Tibial nerve (tissue), 4 donors: Measurements from ENCODE around the gene JADE2. TPM values are rescaled to one million over a fixed set of nuclear protein-coding genes. Genes with fewer than 3 reads are reported as not detected.

Source experiments
- DNase-seq, 2 donors: peaks; one replicate each; pipeline ENCODE4 v3.0.0-alpha.2; 2019; ENCODE audit warnings: low spot score in 2 of 2
- H3K27ac ChIP-seq, 4 donors: fragments of 200-600 bp; sonication (generic) in 3 of 4; one replicate each; pipeline ENCODE4 v1.5.1; 2017 to 2019; ENCODE audit warnings: mild to moderate bottlenecking in 1 of 4
- H3K27me3 ChIP-seq, 2 donors: fragments of 200-600 bp; sonication (generic) in 1 of 2; one replicate each; pipeline versions ENCODE4 v1.5.1 to v1.6.0; 2017 to 2019
- H3K36me3 ChIP-seq, 3 donors: fragments of 200-600 bp; sonication (generic); one replicate each; pipeline ENCODE4 v1.5.1; 2018 to 2019
- H3K4me1 ChIP-seq, 4 donors: fragments of 200-600 bp; sonication (generic) in 3 of 4; one replicate each; pipeline ENCODE4 v1.5.1; 2017 to 2019
- H3K4me3 ChIP-seq, 4 donors: fragments of 200-600 bp; sonication (generic) in 3 of 4; one replicate each; pipeline ENCODE4 v1.5.1; 2017 to 2019; ENCODE audit warnings: mild to moderate bottlenecking in 1 of 4, moderate library complexity in 1 of 4
- H3K9me3 ChIP-seq, 4 donors: fragments of 200-600 bp; sonication (generic) in 3 of 4; one replicate each; pipeline ENCODE4 v1.5.1; 2017 to 2019
- EP300 ChIP-seq, 2 donors: sonication (generic); formaldehyde crosslinking; IDR thresholded peaks; one replicate each; pipeline ENCODE4 v1.6.1; 2017; ENCODE audit warnings: antibody characterized with exemption in 2 of 2, mild to moderate bottlenecking in 1 of 2
- POLR2A ChIP-seq, 2 donors: fragments of 450-650 bp; IDR thresholded peaks; one replicate each; pipeline ENCODE4 v1.6.1; 2017; ENCODE audit warnings: antibody characterized with exemption in 2 of 2, mild to moderate bottlenecking in 2 of 2, moderate library complexity in 2 of 2
- WGBS, 2 donors: methylation state at CpG; one replicate each; pipeline ENCODE4 v1.1.5; 2018; 5-methylcytosine and 5-hydroxymethylcytosine counted together
- total RNA-seq, 4 donors: library from RNA; depleted of rRNA; stranded (reverse); fragments of >200 nt; gene quantifications; one replicate each; pipeline ENCODE4 v1.1.0, GENCODE V29; 2016
- TF ChIP-seq, protein P1 (sequence below), 5 experiments: fragments of 200-600 bp in 3 of 5; fragments of 450-650 bp in 2 of 5; sonication (generic) in 3 of 5; IDR thresholded peaks; one replicate each; pipeline ENCODE4 v1.5.1; 2016 to 2019; ENCODE audit warnings: antibody characterized with exemption in 5 of 5, mild to moderate bottlenecking in 3 of 5, moderate library complexity in 2 of 5

JADE2 gene
- total RNA-seq, 4 donors from 2014 or later, result 58.8 to 90.6 (median 73.9) TPM

DNA sequence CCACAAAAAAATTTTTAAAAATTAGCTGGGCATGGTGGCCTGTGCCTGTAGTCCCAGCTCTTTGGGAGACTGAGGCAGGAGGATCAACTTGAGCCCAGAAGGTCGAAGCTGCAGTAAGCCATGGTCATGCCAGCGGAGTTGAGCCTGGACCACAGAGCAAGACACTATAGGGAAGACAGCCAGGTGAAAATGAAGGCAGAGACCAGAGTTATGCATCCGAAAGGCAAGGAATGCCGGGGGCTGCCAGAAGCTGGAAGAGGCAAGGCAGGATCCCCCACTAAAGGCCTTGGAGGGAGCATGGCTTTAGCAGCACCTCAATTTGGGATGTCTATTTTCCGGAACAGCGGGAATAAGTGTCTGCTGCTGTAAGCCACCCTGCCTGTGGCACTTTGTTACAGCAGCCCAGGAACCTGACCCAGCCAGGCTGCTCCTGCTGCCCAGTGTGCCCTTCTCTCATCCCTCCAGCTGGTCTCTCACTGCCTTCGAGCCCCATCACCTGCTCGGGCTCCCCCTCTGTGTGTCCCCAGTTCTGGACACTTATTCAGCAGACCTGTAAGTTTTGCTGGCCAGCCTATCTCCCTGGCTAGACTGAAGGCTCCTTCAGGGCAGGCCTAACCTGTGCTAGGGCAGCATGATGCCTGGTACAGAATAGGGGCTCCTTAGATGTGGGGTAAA lies 16.8 kb upstream of the JADE2 start:
- DNase-seq, result no peak
- WGBS, 2 donors, result 93 to 94% methylated on average over 8 of the region's 8 CpGs
- TF ChIP-seq, protein P1, sequence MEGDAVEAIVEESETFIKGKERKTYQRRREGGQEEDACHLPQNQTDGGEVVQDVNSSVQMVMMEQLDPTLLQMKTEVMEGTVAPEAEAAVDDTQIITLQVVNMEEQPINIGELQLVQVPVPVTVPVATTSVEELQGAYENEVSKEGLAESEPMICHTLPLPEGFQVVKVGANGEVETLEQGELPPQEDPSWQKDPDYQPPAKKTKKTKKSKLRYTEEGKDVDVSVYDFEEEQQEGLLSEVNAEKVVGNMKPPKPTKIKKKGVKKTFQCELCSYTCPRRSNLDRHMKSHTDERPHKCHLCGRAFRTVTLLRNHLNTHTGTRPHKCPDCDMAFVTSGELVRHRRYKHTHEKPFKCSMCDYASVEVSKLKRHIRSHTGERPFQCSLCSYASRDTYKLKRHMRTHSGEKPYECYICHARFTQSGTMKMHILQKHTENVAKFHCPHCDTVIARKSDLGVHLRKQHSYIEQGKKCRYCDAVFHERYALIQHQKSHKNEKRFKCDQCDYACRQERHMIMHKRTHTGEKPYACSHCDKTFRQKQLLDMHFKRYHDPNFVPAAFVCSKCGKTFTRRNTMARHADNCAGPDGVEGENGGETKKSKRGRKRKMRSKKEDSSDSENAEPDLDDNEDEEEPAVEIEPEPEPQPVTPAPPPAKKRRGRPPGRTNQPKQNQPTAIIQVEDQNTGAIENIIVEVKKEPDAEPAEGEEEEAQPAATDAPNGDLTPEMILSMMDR (IDR thresholded peaks at IDR 0.05), result no peak
- H3K27ac ChIP-seq, result no peak overlapping the region
- no peaks in the 10 kb centered on the region for H3K9me3 ChIP-seq
- H3K4me3 ChIP-seq, result no peak overlapping the region
- no peaks in the 10 kb centered on the region for H3K36me3 ChIP-seq
- H3K4me1 ChIP-seq, result peaks cover 0 to 38% (median 18%) of the 10 kb centered on the region in 4 donors
- no peaks in the 10 kb centered on the region for H3K27me3 ChIP-seq

DNA sequence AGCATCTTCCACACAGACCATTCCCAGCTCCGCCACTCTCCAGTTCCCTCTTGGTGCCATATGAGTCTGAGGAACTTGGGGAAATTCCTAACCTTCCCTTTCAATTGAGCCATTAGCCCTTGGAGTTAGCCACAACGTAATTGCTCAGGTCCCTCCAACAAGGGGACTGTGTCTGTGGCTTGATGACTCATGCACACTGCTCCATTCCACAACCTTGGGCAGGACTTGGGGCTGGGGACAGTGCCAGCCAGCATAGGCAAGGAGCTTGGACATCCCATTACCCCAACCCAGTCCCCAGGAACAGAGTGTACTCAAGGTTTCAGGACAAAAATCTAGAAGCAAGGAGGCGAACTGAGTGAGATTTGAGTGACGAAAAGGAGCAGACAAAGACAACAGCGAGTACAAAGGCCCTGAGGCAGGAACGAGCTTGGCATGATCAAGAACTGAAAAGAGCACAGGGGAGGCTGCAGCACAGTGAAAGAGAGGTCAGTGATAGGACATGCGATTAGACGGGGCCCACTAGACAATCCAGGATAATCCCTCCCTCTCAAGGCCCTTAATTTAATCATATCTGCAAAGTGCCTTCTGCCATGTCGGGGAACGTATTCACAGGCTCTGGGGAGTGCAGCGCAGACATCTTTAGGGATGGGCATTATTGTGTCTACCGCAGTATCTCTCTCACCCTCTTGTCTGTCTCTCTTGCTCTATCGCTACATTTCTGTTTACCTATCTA lies 16.0 kb upstream of the JADE2 start:
- H3K36me3 ChIP-seq, result no peaks in the 10 kb centered on the region
- WGBS, 2 donors, result 86% methylated on average over 13 of the region's 13 CpGs
- H3K4me1 ChIP-seq, result peaks cover 0 to 30% (median 11%) of the 10 kb centered on the region in 4 donors
- no peaks in the 10 kb centered on the region for H3K27me3 ChIP-seq
- H3K4me3 ChIP-seq, result no peak overlapping the region
- DNase-seq, result no peak
- TF ChIP-seq POLR2A (IDR thresholded peaks at IDR 0.05) (no peak), EP300 (IDR thresholded peaks at IDR 0.05) (no peak)
- TF ChIP-seq, protein P1 (IDR thresholded peaks at IDR 0.05), result no peak
- H3K9me3 ChIP-seq, result no peaks in the 10 kb centered on the region
- no peak overlapping the region for H3K27ac ChIP-seq

DNA sequence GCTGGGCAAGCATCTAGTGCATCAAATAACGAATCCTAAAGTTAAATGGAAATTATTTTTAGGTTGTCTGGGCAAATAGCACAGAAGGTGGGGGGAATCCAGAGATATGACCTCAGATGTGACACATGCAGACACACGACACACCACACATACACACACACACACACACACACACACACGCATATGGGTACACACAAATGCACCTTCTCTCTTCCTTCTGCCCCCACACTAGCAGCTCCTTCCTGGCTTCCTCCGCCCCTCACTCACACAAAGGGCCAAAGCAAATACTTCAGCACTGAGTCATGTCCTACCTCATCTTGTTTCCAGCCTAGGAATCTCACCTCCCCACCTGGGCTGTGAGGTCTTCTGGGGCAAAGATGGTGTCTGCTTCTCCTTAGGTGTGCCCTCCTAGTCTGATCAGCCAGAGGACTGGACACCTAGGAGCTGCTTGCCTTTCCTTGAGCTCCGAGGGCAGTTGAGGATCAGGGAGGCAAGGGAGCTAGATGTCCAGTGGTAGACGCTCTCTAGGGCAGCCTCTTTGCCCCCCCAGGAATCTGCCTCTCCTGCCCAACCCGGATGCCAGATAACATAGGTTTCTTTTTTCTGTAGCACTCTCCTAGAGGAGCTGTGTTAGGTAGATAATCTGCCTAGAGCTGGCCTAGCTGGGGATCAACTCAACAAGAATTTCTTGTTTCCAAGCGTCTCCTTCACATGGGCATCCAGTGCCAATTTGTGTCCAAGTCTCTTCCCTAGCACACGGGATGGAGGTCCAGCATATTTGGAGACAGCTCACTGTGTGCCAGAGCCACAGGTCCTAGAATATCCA lies 14.3 kb upstream of the JADE2 start:
- Histone ChIP-seq H3K36me3 (no peaks in the 10 kb centered on the region), H3K4me1 (peaks cover 0 to 22% (median 11%) of the 10 kb centered on the region in 4 donors), H3K9me3 (no peaks in the 10 kb centered on the region), H3K27ac (peak overlapping the region in 3 of 4 donors; percentile 3 to 55 (median 19)), H3K27me3 (no peaks in the 10 kb centered on the region), H3K4me3 (no peak overlapping the region)
- DNase-seq, result no peak
- 69 to 74% methylated on average over 9 of the region's 9 CpGs for WGBS, 2 donors
- no peak for TF ChIP-seq POLR2A (IDR thresholded peaks at IDR 0.05)
- TF ChIP-seq EP300 (IDR thresholded peaks at IDR 0.05), result no peak
- TF ChIP-seq, protein P1 (IDR thresholded peaks at IDR 0.05), result no peak

- Histone ChIP-seq H3K4me3 (no peak overlapping the region), H3K4me1 (peaks cover 0 to 14% (median 9%) of the 10 kb centered on the region in 4 donors), H3K27ac (peak overlapping the region in 3 of 4 donors; percentile 19 to 55 (median 45)), H3K9me3 (no peaks in the 10 kb centered on the region), H3K27me3 (no peaks in the 10 kb centered on the region), H3K36me3 (no peaks in the 10 kb centered on the region)
- WGBS, 2 donors, result 50 to 58% methylated on average over 2 to 7 of the region's 7 CpGs
- DNase-seq, result peak; percentile 69 to 79
- peak in 1 of 2 donors; percentile 22 for TF ChIP-seq EP300 (IDR thresholded peaks at IDR 0.05)
- TF ChIP-seq, protein P1 (IDR thresholded peaks at IDR 0.05), result no peak
Measured at GRCh38 chr5:134511796-134512660, 13.4 kb upstream of the JADE2 start.
